IMR-90 (cell line): ENCODE results near the gene FGB. TPM values are rescaled to one million over a fixed set of nuclear protein-coding genes. Genes with fewer than 3 reads are reported as not detected.

Source experiments
- ATAC-seq: fragments of 200-7000 bp; cut with Tn5 transposase; 2 replicates; pipeline ENCODE4 v1.9.1; 2020; ENCODE audit warnings: low read depth, mild to moderate bottlenecking, moderate library complexity
- BruUV-seq: library from RNA; stranded (reverse); fragments of 400-500 nt; replicated peaks from 2 replicates; lab custom pipeline; 2021; lab: Mats Ljungman, UMichigan
- CTCF ChIA-PET: fragments of 300-600 bp; formaldehyde crosslinking; extraction: SDS; loops from one replicate; lab custom pipeline; 2021; ENCODE audit warnings: antibody characterized with exemption; lab: Yijun Ruan, JAX
- POLR2A ChIA-PET: fragments of 300-600 bp; sonication (Branson Sonifier 250); formaldehyde crosslinking; loops from one replicate; lab custom pipeline; 2022; ENCODE audit warnings: antibody characterized with exemption; ENCODE audit not compliant: unreplicated experiment; lab: Charles Lee
- DNase-seq: peaks from one replicate; pipeline ENCODE4 v3.0.0; 2013
- H2AFZ ChIP-seq: replicated peaks from 2 replicates; pipeline ENCODE3; 2013; ENCODE audit warnings: low read length, mild to moderate bottlenecking; ENCODE audit not compliant: poor library complexity
- H2AK5ac ChIP-seq: 2 replicates; pipeline ENCODE4 v1.6.1; 2013; ENCODE audit warnings: low read depth, low read length, inconsistent platforms
- H2AK9ac ChIP-seq: replicated peaks from 2 replicates; pipeline ENCODE3; 2013; ENCODE audit warnings: mild to moderate bottlenecking, low read depth, low read length, moderate library complexity; ENCODE audit not compliant: poor library complexity
- H2BK120ac ChIP-seq: 2 replicates; pipeline ENCODE4 v1.6.1; 2013; ENCODE audit warnings: low read depth, low read length, inconsistent platforms
- H2BK15ac ChIP-seq: 3 replicates; pipeline ENCODE4 v1.6.1; 2013; ENCODE audit warnings: low read depth, low read length, inconsistent platforms
- H2BK20ac ChIP-seq: 2 replicates; pipeline ENCODE4 v1.6.1; 2013; ENCODE audit warnings: low read depth, mild to moderate bottlenecking, inconsistent platforms, low read length, moderate library complexity
- H2BK5ac ChIP-seq: 2 replicates; pipeline ENCODE4 v1.6.1; 2013; ENCODE audit warnings: mild to moderate bottlenecking, low read depth, low read length, inconsistent platforms; ENCODE audit not compliant: poor library complexity, severe bottlenecking
- H3K14ac ChIP-seq: replicated peaks from 2 replicates; pipeline ENCODE4 v1.6.1; 2013; ENCODE audit warnings: low read depth, low read length, inconsistent platforms
- H3K18ac ChIP-seq: 2 replicates; pipeline ENCODE4 v1.6.1; 2013; ENCODE audit warnings: low read depth, low read length, control low read depth
- H3K23ac ChIP-seq: 2 replicates; pipeline ENCODE4 v1.6.1; 2013; ENCODE audit warnings: low read depth, low read length, inconsistent platforms
- H3K27ac ChIP-seq: 2 replicates; pipeline ENCODE4 v1.5.1; 2013; ENCODE audit warnings: mild to moderate bottlenecking, control low read depth, low read length; ENCODE audit not compliant: insufficient read depth
- H3K27me3 ChIP-seq: 2 replicates; pipeline ENCODE4 v1.6.1; 2013; ENCODE audit warnings: low read length; ENCODE audit not compliant: control insufficient read depth, insufficient read depth
- H3K36me3 ChIP-seq: 2 replicates; pipeline ENCODE4 v1.6.1; 2013; ENCODE audit warnings: low read length, mixed read lengths; ENCODE audit not compliant: control insufficient read depth, insufficient read depth
- H3K4ac ChIP-seq: 2 replicates; pipeline ENCODE4 v1.6.1; 2013; ENCODE audit warnings: low read depth, low read length, inconsistent platforms
- H3K4me1 ChIP-seq: 2 replicates; pipeline ENCODE4 v1.6.1; 2013; ENCODE audit warnings: low read length, mixed read lengths; ENCODE audit not compliant: control insufficient read depth, insufficient read depth
- H3K4me2 ChIP-seq: 2 replicates; pipeline ENCODE4 v1.6.1; 2013; ENCODE audit warnings: low read depth, mild to moderate bottlenecking, control low read depth, low read length, moderate library complexity
- H3K4me3 ChIP-seq: 2 replicates; pipeline ENCODE4 v1.5.1; 2013; ENCODE audit warnings: low read depth, mild to moderate bottlenecking, control low read depth, low read length, moderate library complexity; ENCODE audit not compliant: insufficient read depth
- H3K56ac ChIP-seq: 2 replicates; pipeline ENCODE4 v1.6.1; 2013; ENCODE audit warnings: low read length, inconsistent platforms; ENCODE audit not compliant: insufficient read depth; ENCODE audit errors: extremely low read depth
- H3K79me1 ChIP-seq, 2 experiments: 2 replicates each; pipeline ENCODE4 v1.6.1; 2013; ENCODE audit warnings: low read length in 2 of 2, inconsistent platforms in 1 of 2, low read depth in 1 of 2
- H3K9ac ChIP-seq: 2 replicates; pipeline ENCODE4 v1.6.1; 2013; ENCODE audit warnings: low read depth, low read length, control low read depth
- H3K9me1 ChIP-seq: 2 replicates; pipeline ENCODE4 v1.6.1; 2013; ENCODE audit warnings: low read length, inconsistent platforms; ENCODE audit not compliant: insufficient read depth
- H3K9me3 ChIP-seq: 2 replicates; pipeline ENCODE4 v1.6.1; 2013; ENCODE audit warnings: low read length; ENCODE audit not compliant: control insufficient read depth, insufficient read depth
- H4K20me1 ChIP-seq: 2 replicates; pipeline ENCODE4 v1.6.1; 2013; ENCODE audit warnings: low read length, inconsistent platforms; ENCODE audit not compliant: insufficient read depth
- H4K5ac ChIP-seq: 2 replicates; pipeline ENCODE4 v1.6.1; 2013; ENCODE audit warnings: mild to moderate bottlenecking, low read depth, low read length, control low read depth
- H4K8ac ChIP-seq, 2 experiments: 2 replicates each; pipeline ENCODE4 v1.6.1; 2013; ENCODE audit warnings: low read depth in 2 of 2, low read length in 2 of 2, control low read depth in 1 of 2, inconsistent platforms in 1 of 2
- H4K91ac ChIP-seq: 2 replicates; pipeline ENCODE4 v1.6.1; 2013; ENCODE audit warnings: low read depth, low read length, inconsistent platforms; ENCODE audit not compliant: insufficient read depth
- CHD1 ChIP-seq: IDR thresholded peaks from 2 replicates; pipeline ENCODE4 v1.6.1; 2012; ENCODE audit warnings: low read depth, low read length, improper control_type of control experiment
- MAFK ChIP-seq: IDR thresholded peaks from 2 replicates; pipeline ENCODE4 v1.6.1; 2012; ENCODE audit warnings: low read depth, low read length, improper control_type of control experiment
- MAZ ChIP-seq: IDR thresholded peaks from 2 replicates; pipeline ENCODE4 v1.6.1; 2012; ENCODE audit warnings: low read depth, mild to moderate bottlenecking, low read length, improper control_type of control experiment, moderate library complexity, borderline replicate concordance
- MXI1 ChIP-seq: IDR thresholded peaks from 2 replicates; pipeline ENCODE4 v1.6.1; 2012; ENCODE audit warnings: low read depth, mild to moderate bottlenecking, low read length, moderate library complexity, borderline replicate concordance
- POLR2A ChIP-seq: IDR thresholded peaks from 2 replicates; pipeline ENCODE4 v1.6.1; 2012; ENCODE audit warnings: mild to moderate bottlenecking, low read depth, low read length
- RAD21 ChIP-seq: IDR thresholded peaks from 2 replicates; pipeline ENCODE4 v1.6.1; 2012; ENCODE audit warnings: low read length, improper control_type of control experiment
- RCOR1 ChIP-seq: IDR thresholded peaks from 2 replicates; pipeline ENCODE4 v1.6.1; 2012; ENCODE audit warnings: mild to moderate bottlenecking, low read length, improper control_type of control experiment; ENCODE audit not compliant: insufficient replicate concordance
- SMC3 ChIP-seq: fragments of 150-350 bp; IDR thresholded peaks from 2 replicates; pipeline ENCODE4 v1.6.1; 2016; ENCODE audit warnings: low read depth, mild to moderate bottlenecking, antibody characterized with exemption, low read length, moderate library complexity
- dilution Hi-C: fragments of 300-500 bp; cut with HindIII; formaldehyde crosslinking; loops from one replicate; pipeline ENCODE4 v1.14.3; 2018; ENCODE audit warnings: low sequenced_read_pairs; ENCODE audit not compliant: unreplicated experiment
- in situ Hi-C: fragments of 300-500 bp; cut with MboI; formaldehyde crosslinking; loops from 3 replicates; pipeline ENCODE4 v1.14.3; 2019; ENCODE audit warnings: low sequenced_read_pairs, inconsistent platforms, mixed read lengths
- intact Hi-C: fragments of 100-400 bp; cut with micrococcal nuclease; formaldehyde crosslinking; loops from 2 replicates; pipeline ENCODE4 v1.10.0; 2022
- polyA plus RNA-seq, 3 experiments: library from polyadenylated mRNA; depleted of rRNA; stranded (reverse); fragments of >200 nt; gene quantifications; 2 replicates each; pipeline ENCODE4 v1.2.3, GENCODE V29; 2012; ENCODE audit warnings: low replicate concordance in 1 of 3
- total RNA-seq: library from RNA; depleted of rRNA; stranded (reverse); fragments of >200 nt; gene quantifications from 2 replicates; pipeline ENCODE4 v1.2.3, GENCODE V29; 2012

Gene FGB
- total and polyA plus RNA-seq, 2 of the 4 experiments (the other 2 are of a cell fraction): not detected

GRCh38 chr4:154579927-154580326 is 17.1 kb downstream of the FGB start:
- intact Hi-C loops (no loop called here), dilution Hi-C loops (no loop called here), in situ Hi-C loops (no loop called here)
- Histone ChIP-seq H4K91ac (no peak overlapping the region), H2AFZ (no peak overlapping the region), H3K4ac (no peak overlapping the region), H3K36me3 (no peaks in the 10 kb centered on the region), H2BK15ac (no peak overlapping the region), H3K27ac (no peak overlapping the region), H3K4me2 (no peak overlapping the region), H3K14ac (no peak overlapping the region), H3K27me3 (no peaks in the 10 kb centered on the region; the same call in 1 of the 2 replicates), H3K4me3 (no peak overlapping the region), H3K9me3 (no peaks in the 10 kb centered on the region), H2BK20ac (no peak overlapping the region), H3K79me1 (no peaks in the 10 kb centered on the region), H2BK5ac (no peak overlapping the region), H2AK5ac (no peak overlapping the region), H3K4me1 (no peaks in the 10 kb centered on the region), H3K9me1 (no peaks in the 10 kb centered on the region), H3K56ac (no peak overlapping the region), H3K18ac (no peak overlapping the region), H3K23ac (no peak overlapping the region), H4K5ac (no peak overlapping the region), H2BK120ac (no peak overlapping the region), H4K20me1 (no peaks in the 10 kb centered on the region), H4K8ac (no peak overlapping the region), H2AK9ac (no peak overlapping the region), H3K9ac (no peak overlapping the region)
- TF ChIP-seq SMC3 (no peak), RAD21 (no peak), MAZ (no peak), RCOR1 (no peak), CHD1 (no peak), POLR2A (no peak), MAFK (no peak), MXI1 (no peak)
- DNase-seq (no peak), ATAC-seq (no peak)
- BruUV-seq: no TSS peak
- CTCF ChIA-PET: no interaction called here
- POLR2A ChIA-PET: no interaction called here
